Gastroesophageal sphincter (tissue), 3 donors: ENCODE measurements around the gene PPP1R16B.

ENCODE experiments used
- CTCF ChIP-seq, 4 experiments: fragments of 200-600 bp in 2 of 4; fragments of 450-650 bp in 2 of 4; sonication (generic) in 1 of 4; IDR thresholded peaks; one replicate each; pipeline ENCODE4 v1.5.1; 2017 to 2019; ENCODE audit warnings: antibody characterized with exemption in 4 of 4, mild to moderate bottlenecking in 2 of 4, moderate library complexity in 2 of 4
- EP300 ChIP-seq: sonication (generic); formaldehyde crosslinking; IDR thresholded peaks from one replicate; pipeline ENCODE4 v1.6.1; 2017; ENCODE audit warnings: antibody characterized with exemption, mild to moderate bottlenecking
- POLR2A ChIP-seq, 2 donors: fragments of 450-650 bp; IDR thresholded peaks; one replicate each; pipeline ENCODE4 v1.6.1; 2017; ENCODE audit warnings: antibody characterized with exemption in 2 of 2, mild to moderate bottlenecking in 2 of 2, moderate library complexity in 1 of 2

GRCh38 chr20:38895098-38895949 lies 89.8 kb downstream of the PPP1R16B start:
- TF ChIP-seq EP300 (no peak), CTCF (IDR thresholded peaks at IDR 0.05) (no peak), POLR2A (IDR thresholded peaks at IDR 0.05) (no peak)
